ENCODE data around the gene GABRR3.

The GABRR3 gene

GRCh38 chr3:98035208-98035607, at the start of gene GABRR3:
Gene GABRR3, minus strand, starts transcription at chr3:98035315. Its CDS starts 328 bp downstream, at chr3:98034987.
- DNase-seq: no peak

- DNase-seq: no peak
Measured at GRCh38 chr3:98073486-98073885, 38.4 kb upstream of the GABRR3 start.

GRCh38 chr3:98070840-98071239, 35.7 kb upstream of the GABRR3 start:
- DNase-seq: no peak

GRCh38 chr3:98068824-98069223, 33.7 kb upstream of the GABRR3 start:
- DNase-seq: no peak

GRCh38 chr3:98058244-98058960, 23.3 kb upstream of the GABRR3 start:
- DNase-seq: no peak

- no peak for DNase-seq
Measured at GRCh38 chr3:98057631-98058030, 22.5 kb upstream of the GABRR3 start.

- no peak for DNase-seq
Measured at GRCh38 chr3:98056035-98056434, 20.9 kb upstream of the GABRR3 start.

- DNase-seq: no peak
Measured at GRCh38 chr3:98049271-98049670, 14.2 kb upstream of the GABRR3 start.

- DNase-seq: no peak
Measured at GRCh38 chr3:98048586-98048985, 13.5 kb upstream of the GABRR3 start.

- DNase-seq: no peak
Measured at GRCh38 chr3:98041350-98041749, 6.2 kb upstream of the GABRR3 start.

GRCh38 chr3:98039322-98040024, 4.4 kb upstream of the GABRR3 start:
- DNase-seq: peak; percentile 61

GRCh38 chr3:98038876-98039275, 3.8 kb upstream of the GABRR3 start:
- no peak for DNase-seq

GRCh38 chr3:98038286-98038685, 3.2 kb upstream of the GABRR3 start:
- no peak for DNase-seq

GRCh38 chr3:98034486-98034885, 629 bp downstream of the GABRR3 start:
- no peak for DNase-seq

GRCh38 chr3:98034036-98034435, 1.1 kb downstream of the GABRR3 start:
- DNase-seq: no peak

GRCh38 chr3:98032904-98033303, 2.2 kb downstream of the GABRR3 start:
- DNase-seq: no peak

GRCh38 chr3:98032265-98032664, 2.9 kb downstream of the GABRR3 start:
- DNase-seq: no peak

GRCh38 chr3:98029083-98029482, 6.0 kb downstream of the GABRR3 start:
- no peak for DNase-seq

GRCh38 chr3:98027085-98027446, 8.0 kb downstream of the GABRR3 start:
- no peak for DNase-seq

GRCh38 chr3:98026425-98027084, 8.6 kb downstream of the GABRR3 start:
- DNase-seq: no peak

GRCh38 chr3:98025392-98025945, 9.6 kb downstream of the GABRR3 start:
- DNase-seq: no peak

GRCh38 chr3:98022978-98023820, 11.9 kb downstream of the GABRR3 start:
- DNase-seq: no peak
